C4-2B (cell line): Measurements from ENCODE around the gene EGFLAM.

Experiments used
- H3K27ac ChIP-seq: fragments of 450-650 bp; 2 replicates; pipeline ENCODE4 v1.5.1; 2017
- CTCF ChIP-seq: fragments of 450-650 bp; conservative IDR thresholded peaks from 2 replicates; pipeline ENCODE4 v1.5.1; 2017; ENCODE audit warnings: mild to moderate bottlenecking
- ZFX ChIP-seq: fragments of 450-650 bp; IDR thresholded peaks from 2 replicates; pipeline ENCODE4 v1.6.1; 2017

EGFLAM gene

GRCh38 chr5:38478166-38478565 lies 219.8 kb downstream of the EGFLAM start:
- H3K27ac ChIP-seq: no peak overlapping the region
- TF ChIP-seq ZFX (no peak), CTCF (no peak)

DNA sequence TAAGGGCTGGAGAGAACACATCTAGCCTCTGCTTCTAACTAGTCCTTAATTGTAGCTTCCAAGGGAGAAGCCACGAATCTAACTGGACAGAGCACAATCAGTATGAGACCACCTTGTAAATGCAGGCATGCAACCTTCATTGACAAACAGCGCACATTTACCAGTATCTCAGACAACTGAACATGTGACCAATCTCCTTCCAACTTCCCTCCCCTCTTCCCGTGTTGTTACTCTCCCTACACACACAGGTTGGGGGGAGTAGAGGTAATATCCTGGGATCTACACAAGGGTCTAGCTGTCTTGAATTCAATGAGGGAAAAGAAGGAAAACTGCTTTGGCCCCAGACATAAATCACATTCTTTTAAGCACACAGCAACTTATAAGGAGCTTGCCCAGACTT lies 220.5 kb downstream of the EGFLAM start:
- TF ChIP-seq ZFX: no peak
- TF ChIP-seq CTCF: no peak
- no peak overlapping the region for H3K27ac ChIP-seq

GRCh38 chr5:38479315-38479904 lies 221.1 kb downstream of the EGFLAM start:
- no peak for TF ChIP-seq CTCF
- no peak for TF ChIP-seq ZFX
- no peak overlapping the region for H3K27ac ChIP-seq

GRCh38 chr5:38483805-38484398 lies 225.5 kb downstream of the EGFLAM start:
- no peak overlapping the region for H3K27ac ChIP-seq
- TF ChIP-seq ZFX (no peak), CTCF (0 out of 2 replicates have a peak, but pooled peaks have one; percentile 8)

- no peak for TF ChIP-seq CTCF
- TF ChIP-seq ZFX: no peak
These were observed 235.8 kb downstream of the EGFLAM start for GRCh38 chr5:38494175-38494574.

GRCh38 chr5:38494763-38495162 lies 236.4 kb downstream of the EGFLAM start:
- no peak for TF ChIP-seq ZFX
- no peak for TF ChIP-seq CTCF
- no peak overlapping the region for H3K27ac ChIP-seq

More at GRCh38 chr5:38494175-38494574, 235.8 kb downstream of the EGFLAM start:
- H3K27ac ChIP-seq: no peak overlapping the region

- TF ChIP-seq ZFX: no peak
- TF ChIP-seq CTCF: peak; percentile 34
These were observed 239.6 kb downstream of the EGFLAM start for GRCh38 chr5:38497946-38498345.

More at GRCh38 chr5:38497946-38498345, 239.6 kb downstream of the EGFLAM start:
- H3K27ac ChIP-seq: no peak overlapping the region
